Breast epithelium (tissue), 3 donors: ENCODE measurements around the gene JADE2.

Experiments
- POLR2A ChIP-seq: fragments of 450-650 bp; IDR thresholded peaks from one replicate; pipeline ENCODE4 v1.6.1; 2016; ENCODE audit warnings: antibody characterized with exemption, mild to moderate bottlenecking, moderate library complexity
- POLR2AphosphoS5 ChIP-seq, 3 donors: sonication (generic); formaldehyde crosslinking; IDR thresholded peaks; one replicate each; pipeline ENCODE4 v1.6.1; 2017; ENCODE audit warnings: antibody characterized with exemption in 3 of 3
- TF ChIP-seq, protein P1 (sequence below), 3 donors: fragments of 450-650 bp; IDR thresholded peaks; one replicate each; pipeline ENCODE4 v1.5.1; 2016 to 2017; ENCODE audit warnings: antibody characterized with exemption in 3 of 3, mild to moderate bottlenecking in 3 of 3, moderate library complexity in 3 of 3

GRCh38 chr5:134534726-134535110 is 9.2 kb downstream of the JADE2 start:
- TF ChIP-seq POLR2A (no peak), POLR2AphosphoS5 (IDR thresholded peaks at IDR 0.05) (no peak)
- TF ChIP-seq, protein P1, sequence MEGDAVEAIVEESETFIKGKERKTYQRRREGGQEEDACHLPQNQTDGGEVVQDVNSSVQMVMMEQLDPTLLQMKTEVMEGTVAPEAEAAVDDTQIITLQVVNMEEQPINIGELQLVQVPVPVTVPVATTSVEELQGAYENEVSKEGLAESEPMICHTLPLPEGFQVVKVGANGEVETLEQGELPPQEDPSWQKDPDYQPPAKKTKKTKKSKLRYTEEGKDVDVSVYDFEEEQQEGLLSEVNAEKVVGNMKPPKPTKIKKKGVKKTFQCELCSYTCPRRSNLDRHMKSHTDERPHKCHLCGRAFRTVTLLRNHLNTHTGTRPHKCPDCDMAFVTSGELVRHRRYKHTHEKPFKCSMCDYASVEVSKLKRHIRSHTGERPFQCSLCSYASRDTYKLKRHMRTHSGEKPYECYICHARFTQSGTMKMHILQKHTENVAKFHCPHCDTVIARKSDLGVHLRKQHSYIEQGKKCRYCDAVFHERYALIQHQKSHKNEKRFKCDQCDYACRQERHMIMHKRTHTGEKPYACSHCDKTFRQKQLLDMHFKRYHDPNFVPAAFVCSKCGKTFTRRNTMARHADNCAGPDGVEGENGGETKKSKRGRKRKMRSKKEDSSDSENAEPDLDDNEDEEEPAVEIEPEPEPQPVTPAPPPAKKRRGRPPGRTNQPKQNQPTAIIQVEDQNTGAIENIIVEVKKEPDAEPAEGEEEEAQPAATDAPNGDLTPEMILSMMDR (IDR thresholded peaks at IDR 0.05) = no peak
